MM.1S (cell line): ENCODE data around the gene DTNB.

Source experiments
- DNase-seq: peaks from one replicate; pipeline ENCODE4 v3.0.0-alpha.2; 2015
- H2AFZ ChIP-seq: fragments of 300-600 bp; sonication (generic); 2 replicates; pipeline ENCODE4 v1.6.0; 2016; ENCODE audit warnings: antibody characterized with exemption, low read length
- H3F3A ChIP-seq: fragments of 300-600 bp; sonication (generic); 2 replicates; pipeline ENCODE4 v1.6.1; 2016; ENCODE audit warnings: mild to moderate bottlenecking, antibody characterized with exemption, low read length, moderate library complexity, mixed read lengths; ENCODE audit not compliant: insufficient read depth
- H3K27ac ChIP-seq: fragments of 300-600 bp; sonication (generic); 2 replicates; pipeline ENCODE4 v1.5.1; 2016; ENCODE audit warnings: mild to moderate bottlenecking, low read length
- H3K27me3 ChIP-seq: fragments of 300-600 bp; sonication (generic); replicated peaks from 2 replicates; pipeline ENCODE4 v1.6.0; 2016; ENCODE audit warnings: low read length; ENCODE audit not compliant: insufficient read depth
- H3K36me3 ChIP-seq: fragments of 300-600 bp; sonication (generic); replicated peaks from 2 replicates; pipeline ENCODE4 v1.6.1; 2016; ENCODE audit warnings: mild to moderate bottlenecking, low read length, mixed read lengths; ENCODE audit not compliant: insufficient read depth
- H3K4me1 ChIP-seq: fragments of 300-600 bp; sonication (generic); 2 replicates; pipeline ENCODE4 v1.6.1; 2016; ENCODE audit warnings: low read length, mixed read lengths
- H3K4me2 ChIP-seq: fragments of 300-600 bp; sonication (generic); 2 replicates; pipeline ENCODE4 v1.6.0; 2016; ENCODE audit warnings: low read depth, low read length
- H3K4me3 ChIP-seq: fragments of 300-600 bp; sonication (generic); 2 replicates; pipeline ENCODE4 v1.5.1; 2016; ENCODE audit warnings: low read length, mixed read lengths
- H3K79me2 ChIP-seq: fragments of 300-600 bp; sonication (generic); 2 replicates; pipeline ENCODE4 v1.6.1; 2016; ENCODE audit warnings: mixed run types, low read length, mixed read lengths
- H3K9ac ChIP-seq: fragments of 300-600 bp; sonication (generic); 2 replicates; pipeline ENCODE4 v1.6.1; 2016; ENCODE audit warnings: low read length, mixed read lengths
- H3K9me2 ChIP-seq: fragments of 300-600 bp; sonication (generic); replicated peaks from 2 replicates; pipeline ENCODE4 v1.6.1; 2016; ENCODE audit warnings: mild to moderate bottlenecking, low read length, mixed read lengths; ENCODE audit not compliant: insufficient read depth
- H3K9me3 ChIP-seq: fragments of 300-600 bp; sonication (generic); replicated peaks from 2 replicates; pipeline ENCODE4 v1.6.1; 2016; ENCODE audit warnings: mild to moderate bottlenecking, low read length, mixed read lengths; ENCODE audit not compliant: insufficient read depth
- H4K20me1 ChIP-seq: fragments of 300-600 bp; sonication (generic); 2 replicates; pipeline ENCODE4 v1.6.1; 2016; ENCODE audit warnings: mild to moderate bottlenecking, low read length, moderate library complexity, mixed read lengths; ENCODE audit not compliant: insufficient read depth
- EZH2 ChIP-seq: fragments of 300-600 bp; sonication (generic); optimal IDR thresholded peaks from 2 replicates; pipeline ENCODE3; 2017; ENCODE audit warnings: low read depth, mild to moderate bottlenecking, antibody characterized with exemption, low read length, mixed read lengths
- EZH2phosphoT487 ChIP-seq: fragments of 300-600 bp; sonication (generic); IDR thresholded peaks from 2 replicates; pipeline ENCODE4 v1.6.1; 2018; ENCODE audit warnings: antibody characterized with exemption, low read length
- TF ChIP-seq, protein P1 (sequence below): fragments of 300-600 bp; sonication (generic); IDR thresholded peaks from 2 replicates; pipeline ENCODE4 v1.5.1; 2016; ENCODE audit warnings: antibody characterized with exemption, low read length, mixed read lengths

DTNB gene

DNA sequence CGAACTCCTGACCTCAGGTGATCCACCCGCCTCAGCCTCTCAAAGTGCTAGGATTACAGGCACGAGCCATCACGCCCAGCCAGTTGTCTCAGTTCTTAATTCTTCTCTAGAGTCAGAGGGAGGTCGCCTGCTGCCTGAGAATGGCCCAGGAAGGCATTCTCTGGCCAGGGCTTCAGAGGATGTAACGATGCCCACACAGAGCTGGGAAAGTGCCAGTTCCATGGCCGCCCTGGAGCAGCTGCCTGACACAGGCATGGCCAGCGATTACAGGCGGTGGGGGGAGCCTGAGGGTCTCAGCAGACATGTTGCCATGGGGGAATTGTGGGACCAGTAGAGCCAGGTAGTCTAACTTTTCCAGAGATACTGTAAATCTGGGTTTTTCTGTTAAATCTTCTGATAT is 306.1 kb downstream of the DTNB start:
- Histone ChIP-seq H3K9me3 (no peaks in the 10 kb centered on the region), H2AFZ (no peak overlapping the region), H3K4me3 (no peak overlapping the region), H3K27ac (no peak overlapping the region), H3K9ac (no peak overlapping the region), H3F3A (peaks cover 4% of the 10 kb centered on the region), H3K9me2 (no peaks in the 10 kb centered on the region), H4K20me1 (no peaks in the 10 kb centered on the region), H3K4me1 (no peaks in the 10 kb centered on the region), H3K79me2 (no peaks in the 10 kb centered on the region), H3K4me2 (no peak overlapping the region), H3K27me3 (no peaks in the 10 kb centered on the region), H3K36me3 (no peaks in the 10 kb centered on the region)
- TF ChIP-seq, protein P1, sequence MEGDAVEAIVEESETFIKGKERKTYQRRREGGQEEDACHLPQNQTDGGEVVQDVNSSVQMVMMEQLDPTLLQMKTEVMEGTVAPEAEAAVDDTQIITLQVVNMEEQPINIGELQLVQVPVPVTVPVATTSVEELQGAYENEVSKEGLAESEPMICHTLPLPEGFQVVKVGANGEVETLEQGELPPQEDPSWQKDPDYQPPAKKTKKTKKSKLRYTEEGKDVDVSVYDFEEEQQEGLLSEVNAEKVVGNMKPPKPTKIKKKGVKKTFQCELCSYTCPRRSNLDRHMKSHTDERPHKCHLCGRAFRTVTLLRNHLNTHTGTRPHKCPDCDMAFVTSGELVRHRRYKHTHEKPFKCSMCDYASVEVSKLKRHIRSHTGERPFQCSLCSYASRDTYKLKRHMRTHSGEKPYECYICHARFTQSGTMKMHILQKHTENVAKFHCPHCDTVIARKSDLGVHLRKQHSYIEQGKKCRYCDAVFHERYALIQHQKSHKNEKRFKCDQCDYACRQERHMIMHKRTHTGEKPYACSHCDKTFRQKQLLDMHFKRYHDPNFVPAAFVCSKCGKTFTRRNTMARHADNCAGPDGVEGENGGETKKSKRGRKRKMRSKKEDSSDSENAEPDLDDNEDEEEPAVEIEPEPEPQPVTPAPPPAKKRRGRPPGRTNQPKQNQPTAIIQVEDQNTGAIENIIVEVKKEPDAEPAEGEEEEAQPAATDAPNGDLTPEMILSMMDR: no peak
- TF ChIP-seq EZH2phosphoT487 (no peak), EZH2 (no peak)
- no peak for DNase-seq

DNA sequence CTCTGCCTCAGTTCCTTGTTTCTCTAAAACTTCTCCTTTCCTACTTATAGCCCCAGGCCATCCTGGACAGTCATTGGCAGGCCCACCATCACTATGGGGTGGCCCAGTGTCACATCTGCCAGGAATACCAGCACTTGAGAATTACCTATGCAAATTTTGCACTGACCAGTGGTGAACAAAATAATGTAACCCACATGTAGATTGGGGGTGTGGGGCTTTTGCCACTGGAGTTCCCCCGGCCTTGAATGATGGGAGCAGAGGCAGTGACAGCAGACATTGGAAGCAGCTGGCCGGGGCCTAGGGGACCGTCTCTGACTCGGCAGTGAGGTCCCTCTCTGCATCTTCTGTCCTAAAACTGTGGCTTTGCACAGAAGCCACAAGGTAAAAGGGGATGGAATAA is 306.7 kb downstream of the DTNB start:
- H3K4me1 ChIP-seq: no peaks in the 10 kb centered on the region
- H3K36me3 ChIP-seq: no peaks in the 10 kb centered on the region
- H3K27me3 ChIP-seq: no peaks in the 10 kb centered on the region
- H3K4me3 ChIP-seq: no peak overlapping the region
- H3F3A ChIP-seq: peaks cover 5% of the 10 kb centered on the region
- no peak overlapping the region for H3K27ac ChIP-seq
- H3K9me2 ChIP-seq: no peaks in the 10 kb centered on the region
- DNase-seq: no peak
- H3K79me2 ChIP-seq: no peaks in the 10 kb centered on the region
- H3K9me3 ChIP-seq: no peaks in the 10 kb centered on the region
- H2AFZ ChIP-seq: no peak overlapping the region
- H3K9ac ChIP-seq: no peak overlapping the region
- H3K4me2 ChIP-seq: no peak overlapping the region
- H4K20me1 ChIP-seq: no peaks in the 10 kb centered on the region
- TF ChIP-seq EZH2phosphoT487 (no peak), EZH2 (no peak)
- TF ChIP-seq, protein P1: no peak

DNA sequence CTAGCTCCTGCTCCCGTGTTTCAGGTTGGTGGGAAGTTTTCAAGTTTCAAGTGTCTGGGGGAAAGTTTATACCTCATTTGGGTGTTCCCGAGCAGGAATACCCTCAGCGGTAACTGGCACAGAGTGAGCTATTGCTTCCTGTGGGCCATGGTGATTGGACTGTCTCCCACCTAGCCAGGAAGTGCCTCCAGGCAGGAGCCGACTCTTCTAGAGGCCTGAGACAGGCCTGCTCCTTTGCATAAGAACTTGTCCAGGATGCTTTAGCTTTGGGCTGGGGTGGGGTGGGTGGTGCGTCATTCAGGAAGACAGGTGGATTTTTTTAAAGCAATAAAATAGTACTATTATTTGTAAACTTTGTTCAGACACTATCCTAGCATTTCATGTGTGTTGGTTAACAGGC is 308.1 kb downstream of the DTNB start:
- no peak for TF ChIP-seq EZH2
- no peak for TF ChIP-seq EZH2phosphoT487
- TF ChIP-seq, protein P1: no peak

DNA sequence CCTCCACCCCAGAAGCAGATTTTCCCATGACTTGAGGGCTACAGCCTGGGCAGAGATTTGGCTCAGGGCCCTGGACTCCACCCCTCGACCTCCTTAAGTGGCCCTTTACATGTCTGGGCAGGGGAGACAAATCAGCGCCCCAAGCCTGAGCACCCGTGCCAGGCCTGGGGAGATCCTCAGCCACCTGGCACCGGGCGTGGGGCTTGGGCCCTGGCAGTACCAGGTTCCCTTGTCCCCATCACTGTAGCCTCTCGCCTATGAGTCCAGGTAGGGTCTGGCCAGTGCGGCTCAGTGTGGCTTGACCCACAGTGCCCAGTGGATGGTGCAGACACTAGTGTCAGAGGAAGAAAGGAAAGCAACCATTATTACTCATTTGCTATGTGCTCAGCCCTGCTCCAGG is 309.6 kb downstream of the DTNB start:
- Histone ChIP-seq H3K9ac (no peak overlapping the region), H3K4me1 (no peaks in the 10 kb centered on the region), H3F3A (peaks cover 5% of the 10 kb centered on the region), H3K9me2 (no peaks in the 10 kb centered on the region), H3K27me3 (no peaks in the 10 kb centered on the region), H4K20me1 (no peaks in the 10 kb centered on the region), H3K4me2 (no peak overlapping the region), H3K4me3 (no peak overlapping the region), H3K9me3 (no peaks in the 10 kb centered on the region), H3K79me2 (no peaks in the 10 kb centered on the region), H3K36me3 (no peaks in the 10 kb centered on the region), H2AFZ (no peak overlapping the region), H3K27ac (no peak overlapping the region)
- no peak for DNase-seq
- no peak for TF ChIP-seq EZH2phosphoT487
- no peak for TF ChIP-seq EZH2
- TF ChIP-seq, protein P1: no peak

More for the DNA sequence above, 308.1 kb downstream of the DTNB start:
- Histone ChIP-seq H3K9me3 (no peaks in the 10 kb centered on the region), H3K4me3 (no peak overlapping the region), H3K36me3 (no peaks in the 10 kb centered on the region), H2AFZ (no peak overlapping the region), H3F3A (peaks cover 5% of the 10 kb centered on the region), H3K27ac (no peak overlapping the region), H4K20me1 (no peaks in the 10 kb centered on the region), H3K27me3 (no peaks in the 10 kb centered on the region), H3K9me2 (no peaks in the 10 kb centered on the region), H3K79me2 (no peaks in the 10 kb centered on the region), H3K4me2 (no peak overlapping the region), H3K9ac (no peak overlapping the region), H3K4me1 (no peaks in the 10 kb centered on the region)
- no peak for DNase-seq
